ENCODE results near the gene YPEL1.

Gene YPEL1

GRCh38 chr22:21686634-21687393, 48.8 kb downstream of the YPEL1 start:
- TF ChIP-seq CTCF (IDR thresholded peaks at IDR 0.05; ENCODE audit: low read depth, low read length) = no peak
- H3K4me3 ChIP-seq (ENCODE audit: low read depth, low read length) = no peak overlapping the region

- no peak for TF ChIP-seq CTCF (IDR thresholded peaks at IDR 0.05; ENCODE audit: low read depth, low read length)
Observed at GRCh38 chr22:21686193-21686608, 49.4 kb downstream of the YPEL1 start.

GRCh38 chr22:21685164-21685513, 50.5 kb downstream of the YPEL1 start:
- H3K4me3 ChIP-seq (ENCODE audit: low read depth, low read length) = no peak overlapping the region
- TF ChIP-seq CTCF (IDR thresholded peaks at IDR 0.05; ENCODE audit: low read depth, low read length) = no peak

More at GRCh38 chr22:21686193-21686608, 49.4 kb downstream of the YPEL1 start:
- no peak overlapping the region for H3K4me3 ChIP-seq (ENCODE audit: low read depth, low read length)

GRCh38 chr22:21684492-21685163, 51.0 kb downstream of the YPEL1 start:
- H3K4me3 ChIP-seq (ENCODE audit: low read depth, low read length) = no peak overlapping the region
- TF ChIP-seq CTCF (IDR thresholded peaks at IDR 0.05; ENCODE audit: low read depth, low read length) = no peak

- no peak overlapping the region for H3K4me3 ChIP-seq (ENCODE audit: low read depth, low read length)
- TF ChIP-seq CTCF (IDR thresholded peaks at IDR 0.05; ENCODE audit: low read depth, low read length) = no peak
Observed at GRCh38 chr22:21683401-21683811, 52.2 kb downstream of the YPEL1 start.

GRCh38 chr22:21682385-21683175, 53.0 kb downstream of the YPEL1 start:
- H3K4me3 ChIP-seq (ENCODE audit: low read depth, low read length) = no peak overlapping the region
- no peak for TF ChIP-seq CTCF (IDR thresholded peaks at IDR 0.05; ENCODE audit: low read depth, low read length)
